SKM-1 (cell line): ENCODE measurements around the gene DDX39B.
"Not testable (repeated sequence)": the region's sequence is repeated elsewhere in the genome, so short reads cannot be mapped to it uniquely, and the experiment has no call there.

Experiments used
- DNase-seq: peaks from one replicate; lab custom pipeline; 2025; ENCODE audit not compliant: unreplicated experiment; lab: John Stamatoyannopoulos, UW

Gene DDX39B

DNA sequence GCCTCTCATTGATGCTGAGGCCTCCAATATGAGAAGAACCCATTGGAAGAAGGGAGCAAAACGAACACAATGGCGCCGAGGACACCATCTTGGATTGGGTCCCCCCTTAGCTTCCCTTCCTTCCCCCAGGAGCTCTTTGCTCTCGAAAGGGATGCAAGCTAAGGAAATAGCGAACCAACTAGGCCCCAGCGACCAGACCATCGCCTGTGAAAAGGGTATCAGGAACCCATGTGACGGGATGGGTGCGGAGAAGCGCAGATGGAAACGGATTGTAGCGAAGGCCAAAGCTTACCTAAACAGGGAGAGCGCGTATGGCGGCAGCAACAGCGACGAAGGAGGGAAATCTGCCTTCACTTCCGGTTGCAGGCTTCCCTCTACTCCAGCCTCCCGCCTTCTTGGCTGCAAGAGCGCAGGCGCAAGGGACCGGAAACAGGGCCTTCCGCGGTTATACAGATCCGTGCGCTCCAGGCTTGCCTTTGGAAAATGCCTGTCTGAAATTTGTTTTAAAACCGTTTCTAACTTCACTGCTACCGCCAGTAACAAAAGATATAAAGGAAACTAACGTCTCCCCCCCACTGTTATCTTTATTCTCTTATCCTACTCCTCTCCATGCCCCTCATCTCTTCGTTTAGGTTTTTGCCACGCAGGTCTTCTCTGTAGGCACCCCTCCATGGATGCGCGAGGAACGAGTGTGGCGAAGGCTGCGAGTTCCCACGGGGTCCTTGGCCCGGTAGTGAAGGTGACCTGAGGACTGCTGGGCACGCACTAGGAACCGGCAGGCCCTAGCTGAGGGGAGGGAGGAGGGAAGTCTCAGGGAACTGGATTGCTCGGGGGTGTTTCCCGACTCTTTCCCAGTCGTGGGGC lies at the start of gene DDX39B:
Gene DDX39B, minus strand, starts transcription at position 346 of the 864 bp plus-strand sequence. CDS start 1,471 bp downstream, outside the sequence.
- peak; percentile 93 for DNase-seq

- DNase-seq: not testable (repeated sequence)
Observed at GRCh38 chr6:31590691-31591090, 48.9 kb upstream of the DDX39B start.

GRCh38 chr6:31588871-31589650 lies 47.3 kb upstream of the DDX39B start:
- DNase-seq: no peak

DNA sequence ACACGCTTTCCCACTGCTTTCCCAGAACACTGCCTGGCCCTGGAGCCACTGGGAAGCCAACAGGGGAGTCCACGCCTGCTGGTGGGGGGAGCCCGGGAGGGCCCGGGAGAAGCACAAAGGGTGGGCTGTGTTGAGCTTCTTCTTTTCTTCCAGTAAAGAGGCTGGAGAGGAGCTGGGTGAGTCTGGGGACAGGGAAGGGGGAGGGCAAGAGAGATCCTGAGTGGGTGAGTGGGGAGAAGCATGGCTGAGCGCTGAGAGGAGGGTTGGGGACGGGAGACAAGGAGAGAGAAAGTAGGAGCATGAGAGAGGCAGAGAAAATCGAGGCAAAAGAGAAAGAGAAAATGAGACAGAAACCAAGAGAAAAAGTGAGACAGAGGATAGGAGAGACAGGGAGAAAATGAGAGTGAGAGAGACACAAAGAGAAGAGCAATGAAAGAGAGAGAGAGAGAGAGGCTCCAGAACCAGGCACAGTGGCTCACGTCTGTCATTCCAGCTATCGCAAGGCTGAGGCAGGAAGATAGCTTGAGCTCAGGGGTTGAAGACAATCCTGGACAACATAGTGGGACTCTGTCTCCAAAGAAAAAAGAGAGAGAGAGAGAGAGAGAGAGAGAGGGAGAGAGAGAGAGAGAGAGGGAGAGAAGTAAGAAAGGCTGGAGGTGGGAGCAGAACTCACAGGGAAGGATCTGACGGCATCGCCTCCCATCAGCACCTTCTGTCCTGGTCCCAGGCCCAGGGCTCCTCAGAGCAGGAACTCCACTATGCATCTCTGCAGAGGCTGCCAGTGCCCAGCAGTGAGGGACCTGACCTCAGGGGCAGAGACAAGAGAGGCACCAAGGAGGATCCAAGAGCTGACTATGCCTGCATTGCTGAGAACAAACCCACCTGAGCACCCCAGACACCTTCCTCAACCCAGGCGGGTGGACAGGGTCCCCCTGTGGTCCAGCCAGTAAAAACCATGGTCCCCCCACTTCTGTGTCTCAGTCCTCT lies 46.3 kb upstream of the DDX39B start:
- DNase-seq: no peak

DNA sequence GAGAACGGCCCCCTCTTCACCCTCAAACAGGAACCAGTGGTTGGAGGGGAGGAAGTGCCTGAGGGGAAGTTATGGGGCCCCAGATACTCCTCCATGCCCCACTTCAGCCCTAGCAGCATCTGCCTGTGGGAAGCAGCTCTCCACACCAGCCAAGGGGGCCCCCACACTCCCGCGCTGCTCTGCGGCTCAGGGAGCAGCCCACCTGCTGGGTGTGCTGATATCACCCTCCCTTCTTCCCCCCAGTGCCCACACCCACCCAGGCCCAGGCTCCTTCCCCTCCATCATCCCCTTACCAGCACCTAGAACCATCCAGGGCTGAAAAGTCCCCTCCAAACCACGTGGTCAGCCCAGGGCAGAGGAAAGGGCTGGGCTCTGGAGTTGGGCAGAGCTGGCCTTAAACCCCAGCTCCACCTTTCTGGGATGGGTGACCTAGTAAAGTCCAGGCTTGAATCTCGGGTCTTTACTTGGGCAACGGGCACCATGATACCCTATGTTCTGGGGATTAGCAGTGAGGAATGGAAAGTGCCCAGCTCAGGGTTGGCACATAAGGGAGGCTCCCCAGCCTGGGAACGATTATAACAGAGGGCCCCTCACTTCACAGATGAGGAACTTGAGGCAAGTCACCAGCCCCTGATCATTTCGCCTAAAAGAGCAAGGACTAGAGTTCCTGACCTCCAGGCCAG lies 44.9 kb upstream of the DDX39B start:
- DNase-seq: peak; percentile 81

DNA sequence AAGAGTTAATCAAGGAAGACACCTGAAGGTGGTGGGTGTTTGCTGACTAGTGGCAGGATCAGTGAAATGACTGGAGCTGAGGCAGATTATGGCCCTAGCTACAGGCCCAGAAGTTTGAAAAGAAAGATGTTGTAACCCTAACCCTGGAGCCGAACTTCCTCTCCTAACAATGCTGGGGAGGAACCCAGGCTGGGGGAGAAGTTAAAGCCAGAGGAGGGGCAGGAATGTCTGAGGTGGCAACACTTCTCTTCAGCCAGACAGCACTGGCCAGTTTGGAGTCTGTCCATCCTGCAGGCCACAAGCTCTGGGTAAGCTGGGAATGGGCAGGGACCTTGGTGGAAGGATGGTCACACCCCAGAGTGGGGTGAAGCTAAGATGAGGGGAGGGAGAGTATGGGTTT lies 44.2 kb upstream of the DDX39B start, which contains the start of gene LST1:
Gene LST1, plus strand, starts transcription at position 270 of the 400 bp plus-strand sequence. CDS start 1,023 bp downstream, outside the sequence.
- DNase-seq: peak; percentile 92

- peak; percentile 50 for DNase-seq
Observed at GRCh38 chr6:31585491-31585890, 43.7 kb upstream of the DDX39B start.

GRCh38 chr6:31582230-31582643 lies 40.4 kb upstream of the DDX39B start, which contains the start of gene LTB:
Gene LTB, minus strand, starts transcription at chr6:31582424. Its CDS starts 7 bp downstream, at chr6:31582417.
- no peak for DNase-seq

- DNase-seq: no peak
Observed at GRCh38 chr6:31581434-31582229, 39.8 kb upstream of the DDX39B start.

DNA sequence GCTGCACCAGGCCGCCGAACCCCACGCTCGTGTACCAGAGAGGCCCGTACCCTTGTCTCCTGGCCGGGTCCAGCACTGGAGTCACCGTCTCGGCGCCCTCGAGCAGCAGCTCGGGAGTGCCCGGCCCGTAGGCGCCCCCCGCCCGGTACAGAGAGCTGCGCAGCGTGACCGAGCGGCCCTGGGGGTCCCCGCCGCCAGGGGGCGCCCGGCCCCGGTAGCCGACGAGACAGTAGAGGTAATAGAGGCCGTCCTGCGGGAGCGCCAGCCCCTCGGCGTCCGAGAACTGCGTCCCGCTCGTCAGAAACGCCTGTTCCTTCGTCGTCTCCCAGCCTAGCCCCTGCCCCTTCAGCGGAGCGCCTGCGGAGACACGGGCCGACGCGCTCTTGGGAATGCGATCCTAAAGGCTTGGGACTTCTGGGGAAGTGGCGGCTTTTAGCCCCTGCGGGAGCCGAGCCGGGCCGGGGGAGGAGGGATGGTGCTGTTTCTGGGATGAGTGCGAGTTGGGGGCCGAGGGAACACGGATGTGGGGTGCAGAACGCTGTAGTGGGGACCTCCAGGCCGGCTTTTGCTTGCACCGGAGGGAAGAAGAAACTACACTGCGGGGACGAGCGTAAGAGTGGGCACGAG lies 39.1 kb upstream of the DDX39B start:
- DNase-seq: peak; percentile 63

- DNase-seq: no peak
Observed at GRCh38 chr6:31580438-31580740, 38.6 kb upstream of the DDX39B start.

- no peak for DNase-seq
Observed at GRCh38 chr6:31579546-31580437, 38.0 kb upstream of the DDX39B start.

GRCh38 chr6:31579119-31579505 lies 37.3 kb upstream of the DDX39B start:
- DNase-seq: no peak

DNA sequence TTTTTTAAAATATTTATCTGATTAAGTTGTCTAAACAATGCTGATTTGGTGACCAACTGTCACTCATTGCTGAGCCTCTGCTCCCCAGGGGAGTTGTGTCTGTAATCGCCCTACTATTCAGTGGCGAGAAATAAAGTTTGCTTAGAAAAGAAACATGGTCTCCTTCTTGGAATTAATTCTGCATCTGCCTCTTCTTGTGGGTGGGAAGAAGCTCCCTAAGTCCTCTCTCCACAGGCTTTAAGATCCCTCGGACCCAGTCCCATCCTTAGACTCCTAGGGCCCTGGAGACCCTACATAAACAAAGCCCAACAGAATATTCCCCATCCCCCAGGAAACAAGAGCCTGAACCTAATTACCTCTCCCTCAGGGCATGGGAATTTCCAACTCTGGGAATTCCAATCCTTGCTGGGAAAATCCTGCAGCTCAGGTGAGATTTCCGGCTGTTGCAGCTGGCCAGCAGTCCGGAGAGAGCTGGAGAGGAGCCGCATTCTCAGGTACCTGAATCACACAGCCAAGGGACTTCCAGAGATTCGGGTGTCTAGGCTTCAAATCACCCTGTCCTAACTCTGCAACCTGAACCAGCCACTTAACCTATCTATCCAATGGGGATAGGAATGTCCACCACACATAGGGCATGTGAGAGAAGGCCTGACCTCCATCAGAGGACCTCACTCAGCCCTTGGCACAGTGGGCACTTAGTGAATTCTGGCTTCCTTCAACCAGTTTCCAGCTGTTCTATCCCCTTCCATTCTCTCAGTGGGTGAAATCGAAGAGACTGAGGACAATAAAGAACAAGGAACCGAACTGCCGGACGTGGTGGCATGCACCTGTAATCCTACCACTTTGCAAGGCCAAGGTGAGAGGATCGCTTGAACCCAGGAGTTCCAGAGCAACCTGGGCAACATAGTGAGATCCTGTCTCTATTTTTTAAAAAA lies 36.6 kb upstream of the DDX39B start:
- no peak for DNase-seq

- no peak for DNase-seq
Observed at GRCh38 chr6:31577579-31577966, 35.8 kb upstream of the DDX39B start.

GRCh38 chr6:31576897-31577578 lies 35.2 kb upstream of the DDX39B start:
- DNase-seq: no peak
